Endodermal cell (in vitro differentiated cells): Measurements from ENCODE around the gene ST3GAL6. TPM values are rescaled to one million over a fixed set of nuclear protein-coding genes. Genes with fewer than 3 reads are reported as not detected.

ENCODE experiments used
- DNase-seq: peaks from one replicate; pipeline ENCODE4 v3.0.0-alpha.2; 2017
- H3K27ac ChIP-seq: 2 replicates; pipeline ENCODE4 v1.5.1; 2013; ENCODE audit warnings: mild to moderate bottlenecking, low read depth, low read length, moderate library complexity
- H3K27me3 ChIP-seq: 2 replicates; pipeline ENCODE4 v1.6.1; 2013; ENCODE audit warnings: mild to moderate bottlenecking, low read length, moderate library complexity; ENCODE audit not compliant: insufficient read depth, control insufficient read depth, poor library complexity, severe bottlenecking
- H3K36me3 ChIP-seq: 2 replicates; pipeline ENCODE4 v1.7.0; 2013; ENCODE audit warnings: mild to moderate bottlenecking, low read length, moderate library complexity; ENCODE audit not compliant: control insufficient read depth, insufficient read depth
- H3K4me1 ChIP-seq: one replicate; pipeline ENCODE4 v1.7.0; 2013; ENCODE audit warnings: low read length; ENCODE audit not compliant: control insufficient read depth, insufficient read depth
- H3K4me3 ChIP-seq: 2 replicates; pipeline ENCODE4 v1.5.1; 2013; ENCODE audit warnings: mild to moderate bottlenecking, low read length, moderate library complexity
- H3K9ac ChIP-seq: 2 replicates; pipeline ENCODE4 v1.6.1; 2013; ENCODE audit warnings: mild to moderate bottlenecking, low read length, moderate library complexity; ENCODE audit not compliant: poor library complexity, severe bottlenecking; ENCODE audit errors: extremely low read depth
- H3K9me3 ChIP-seq: 2 replicates; pipeline ENCODE4 v1.6.1; 2013; ENCODE audit warnings: mild to moderate bottlenecking, low read length, moderate library complexity; ENCODE audit not compliant: control insufficient read depth
- H3K27ac Mint-ChIP-seq: 2 replicates; pipeline ENCODE4 v1.8.0; 2020; ENCODE audit warnings: mixed read lengths
- H3K27me3 Mint-ChIP-seq: 2 replicates; pipeline ENCODE4 v1.8.0; 2021; ENCODE audit warnings: mild to moderate bottlenecking, mixed read lengths; ENCODE audit not compliant: insufficient read depth
- H3K36me3 Mint-ChIP-seq: 2 replicates; pipeline ENCODE4 v1.8.0; 2020; ENCODE audit warnings: low read depth, mixed read lengths
- H3K4me1 Mint-ChIP-seq: 2 replicates; pipeline ENCODE4 v1.8.0; 2020; ENCODE audit warnings: mixed read lengths
- H3K4me3 Mint-ChIP-seq: 2 replicates; pipeline ENCODE4 v1.8.0; 2020; ENCODE audit warnings: mild to moderate bottlenecking, moderate library complexity, mixed read lengths
- H3K9me3 Mint-ChIP-seq: 2 replicates; pipeline ENCODE4 v1.8.0; 2020; ENCODE audit warnings: mild to moderate bottlenecking, mixed read lengths
- CTCF ChIP-seq: fragments of 200-600 bp; sonication (generic); conservative IDR thresholded peaks from 2 replicates; pipeline ENCODE4 v1.5.0; 2021; ENCODE audit warnings: antibody characterized with exemption, mild to moderate bottlenecking
- WGBS, 2 experiments: methylation state at CpG; one replicate each; pipeline versions ENCODE4 v1.1.5 to v1.1.7; 2013; ENCODE audit warnings: missing lambda C conversion rate in 2 of 2, mixed read lengths in 1 of 2; ENCODE audit not compliant: insufficient coverage in 1 of 2, insufficient read length in 1 of 2; 5-methylcytosine and 5-hydroxymethylcytosine counted together
- total RNA-seq, 2 donors: library from RNA; stranded (reverse); fragmentation: NEBNext Ultra II Directional in 1 of 2; extraction: Animal tissue kit (Norgen Biotek cat#: 25700) in 1 of 2; gene quantifications; 2 replicates in 1 of 2; 3 replicates in 1 of 2; pipeline ENCODE4 v1.2.1, GENCODE V29; 2021

Gene ST3GAL6
- total RNA-seq, 2 donors from 2014 or later = 8.1 to 9.9 TPM

GRCh38 chr3:98839846-98840245 lies 76.7 kb downstream of the ST3GAL6 start:
- DNase-seq = no peak
- WGBS, 2 experiments = 92 to 96% methylated on average over 3 of the region's 3 CpGs
- no peak overlapping the region for H3K27ac Mint-ChIP-seq
- H3K9me3 Mint-ChIP-seq = peaks cover 23% of the 10 kb centered on the region
- Histone ChIP-seq H3K4me3 (no peak overlapping the region), H3K27ac (no peak overlapping the region), H3K36me3 (peaks cover 40% of the 10 kb centered on the region), H3K9ac (no peak overlapping the region), H3K4me1 (no peaks in the 10 kb centered on the region), H3K9me3 (peaks cover 22% of the 10 kb centered on the region), H3K27me3 (no peaks in the 10 kb centered on the region)
- H3K4me3 Mint-ChIP-seq = no peak overlapping the region
- H3K27me3 Mint-ChIP-seq = peaks cover 1% of the 10 kb centered on the region
- peaks cover 28% of the 10 kb centered on the region for H3K36me3 Mint-ChIP-seq
- no peak for TF ChIP-seq CTCF
- H3K4me1 Mint-ChIP-seq = no peaks in the 10 kb centered on the region

- peaks cover 27% of the 10 kb centered on the region for H3K9me3 ChIP-seq
- H3K27me3 ChIP-seq = no peaks in the 10 kb centered on the region
- H3K4me1 ChIP-seq = no peaks in the 10 kb centered on the region
- DNase-seq = no peak
- peaks cover 20% of the 10 kb centered on the region for H3K9me3 Mint-ChIP-seq
- no peak overlapping the region for H3K4me3 ChIP-seq
- H3K36me3 ChIP-seq = peaks cover 56% of the 10 kb centered on the region
- H3K9ac ChIP-seq = no peak overlapping the region
- H3K27ac ChIP-seq = no peak overlapping the region
- no peak for TF ChIP-seq CTCF
- H3K27me3 Mint-ChIP-seq = peaks cover 1% of the 10 kb centered on the region
- H3K4me3 Mint-ChIP-seq = no peak overlapping the region
- H3K36me3 Mint-ChIP-seq = peaks cover 40% of the 10 kb centered on the region
- 98 to 100% methylated on average over 2 to 5 of the region's 7 CpGs for whole genome bisulfite sequencing, 2 experiments
- H3K4me1 Mint-ChIP-seq = no peaks in the 10 kb centered on the region
- no peak overlapping the region for H3K27ac Mint-ChIP-seq
Measured at GRCh38 chr3:98843266-98843959, 80.3 kb downstream of the ST3GAL6 start.

Other genes with a start within 250 kb of the ST3GAL6 start
- 100 to 1,000 TPM in 1 of 2 donors, 10 to 100 TPM in 1; 97.7 to 106 TPM for gene CLDND1, start 240.4 kb upstream of the ST3GAL6 start, total RNA-seq
- not detected for gene GPR15, start 231.4 kb upstream of the ST3GAL6 start, total RNA-seq
- 10 to 100 TPM; 18.0 to 20.3 TPM for gene CPOX, start 169.7 kb upstream of the ST3GAL6 start, total RNA-seq
- 10 to 100 TPM; 70.7 to 80.9 TPM for gene DCBLD2, start 138.4 kb downstream of the ST3GAL6 start, total RNA-seq